Measurements from ENCODE around the gene DIPK1C.

- TF ChIP-seq CTCF (IDR thresholded peaks at IDR 0.05) (no peak), ZFX (IDR thresholded peaks at IDR 0.05; ENCODE audit: borderline replicate concordance) (no peak)
Measured at GRCh38 chr18:74430231-74430630, 26.9 kb downstream of the DIPK1C start.

Data from 22Rv1 (cell line).